ENCODE results near the gene SGK2.

SGK2 gene

GRCh38 chr20:43549416-43550065 lies 9.3 kb upstream of the SGK2 start:
- no peak for DNase-seq
- Histone ChIP-seq H2BK120ac (ENCODE audit: insufficient read depth, low read length, poor library complexity) (no peak overlapping the region), H3K27ac (ENCODE audit: low read depth, low read length) (no peak overlapping the region), H4K8ac (ENCODE audit: low read depth, low read length) (no peak overlapping the region), H4K91ac (ENCODE audit: low read depth, low read length) (no peak overlapping the region), H2BK5ac (ENCODE audit: low read depth, low read length, poor library complexity) (no peak overlapping the region), H3K36me3 (ENCODE audit: control insufficient read depth in 1 of 2, insufficient read depth in 2 of 2, low read length in 2 of 2) (peaks cover 0 to 3% of the 10 kb centered on the region in 2 experiments), H3K79me1 (ENCODE audit: low read length) (no peaks in the 10 kb centered on the region), H4K12ac (ENCODE audit: low read depth, low read length) (no peak overlapping the region), H3K4me2 (ENCODE audit: low read length) (no peak overlapping the region), H3K9me3 (ENCODE audit: insufficient read depth, low read depth, low read length) (peaks cover 7% of the 10 kb centered on the region), H3K9ac (ENCODE audit: low read length) (no peak overlapping the region), H3K23ac (ENCODE audit: low read length) (no peak overlapping the region), H2BK12ac (ENCODE audit: low read length) (no peak overlapping the region), H3K79me2 (ENCODE audit: control insufficient read depth, insufficient read depth, low read length, poor library complexity) (no peaks in the 10 kb centered on the region), H3K18ac (ENCODE audit: low read length) (no peak overlapping the region), H2AK5ac (ENCODE audit: low read length) (no peak overlapping the region), H2AFZ (ENCODE audit: insufficient read depth, low read length, poor library complexity) (no peak overlapping the region), H3K4me3 (ENCODE audit: low read depth, low read length) (no peak overlapping the region), H3K27me3 (ENCODE audit: insufficient read depth, low read length) (no peaks in the 10 kb centered on the region), H3K4me1 (ENCODE audit: control insufficient read depth in 1 of 2, insufficient read depth in 2 of 2, low read length in 2 of 2) (no peaks in the 10 kb centered on the region), H3K4ac (ENCODE audit: low read depth, low read length) (no peak overlapping the region), H3K14ac (ENCODE audit: low read length) (no peak overlapping the region)
- WGBS (ENCODE audit: extremely low coverage, insufficient coverage, insufficient read length), result no CpG with 5 or more reads among the region's 4 CpGs

GRCh38 chr20:43550456-43550855 lies 8.4 kb upstream of the SGK2 start:
- Histone ChIP-seq H3K4me2 (ENCODE audit: low read length) (no peak overlapping the region), H3K23ac (ENCODE audit: low read length) (no peak overlapping the region), H3K36me3 (ENCODE audit: control insufficient read depth in 1 of 2, insufficient read depth in 2 of 2, low read length in 2 of 2) (peaks cover 0 to 3% of the 10 kb centered on the region in 2 experiments), H3K79me1 (ENCODE audit: low read length) (no peaks in the 10 kb centered on the region), H3K27ac (ENCODE audit: low read depth, low read length) (no peak overlapping the region), H2BK120ac (ENCODE audit: insufficient read depth, low read length, poor library complexity) (no peak overlapping the region), H2AFZ (ENCODE audit: insufficient read depth, low read length, poor library complexity) (no peak overlapping the region), H3K27me3 (ENCODE audit: insufficient read depth, low read length) (no peaks in the 10 kb centered on the region), H2AK5ac (ENCODE audit: low read length) (no peak overlapping the region), H3K9ac (ENCODE audit: low read length) (no peak overlapping the region), H3K79me2 (ENCODE audit: control insufficient read depth, insufficient read depth, low read length, poor library complexity) (no peaks in the 10 kb centered on the region), H4K8ac (ENCODE audit: low read depth, low read length) (no peak overlapping the region), H2BK5ac (ENCODE audit: low read depth, low read length, poor library complexity) (no peak overlapping the region), H2BK12ac (ENCODE audit: low read length) (no peak overlapping the region), H4K12ac (ENCODE audit: low read depth, low read length) (no peak overlapping the region), H3K18ac (ENCODE audit: low read length) (no peak overlapping the region), H3K14ac (ENCODE audit: low read length) (no peak overlapping the region), H4K91ac (ENCODE audit: low read depth, low read length) (no peak overlapping the region), H3K4me3 (ENCODE audit: low read depth, low read length) (no peak overlapping the region), H3K9me3 (ENCODE audit: insufficient read depth, low read depth, low read length) (peaks cover 7% of the 10 kb centered on the region), H3K4ac (ENCODE audit: low read depth, low read length) (no peak overlapping the region), H3K4me1 (ENCODE audit: control insufficient read depth in 1 of 2, insufficient read depth in 2 of 2, low read length in 2 of 2) (no peaks in the 10 kb centered on the region)
- DNase-seq, result no peak
- no CpG with 5 or more reads among the region's 2 CpGs for WGBS (ENCODE audit: extremely low coverage, insufficient coverage, insufficient read length)

- no peak overlapping the region for H3K4me2 ChIP-seq (ENCODE audit: low read length)
- H3K79me1 ChIP-seq (ENCODE audit: low read length), result peaks cover 2% of the 10 kb centered on the region
- H2BK120ac ChIP-seq (ENCODE audit: insufficient read depth, low read length, poor library complexity), result no peak overlapping the region
- no peak overlapping the region for H4K8ac ChIP-seq (ENCODE audit: low read depth, low read length)
- no peak overlapping the region for H3K4me3 ChIP-seq (ENCODE audit: low read depth, low read length)
- H2BK12ac ChIP-seq (ENCODE audit: low read length), result no peak overlapping the region
- no CpG with 5 or more reads among the region's 3 CpGs for WGBS (ENCODE audit: extremely low coverage, insufficient coverage, insufficient read length)
- no peaks in the 10 kb centered on the region for H3K79me2 ChIP-seq (ENCODE audit: control insufficient read depth, insufficient read depth, low read length, poor library complexity)
- no peak overlapping the region for H3K18ac ChIP-seq (ENCODE audit: low read length)
- H3K27ac ChIP-seq (ENCODE audit: low read depth, low read length), result no peak overlapping the region
- no peak overlapping the region for H3K23ac ChIP-seq (ENCODE audit: low read length)
- no peak for DNase-seq
- no peak overlapping the region for H3K14ac ChIP-seq (ENCODE audit: low read length)
- no peak overlapping the region for H2AFZ ChIP-seq (ENCODE audit: insufficient read depth, low read length, poor library complexity)
- H3K36me3 ChIP-seq (ENCODE audit: control insufficient read depth in 1 of 2, insufficient read depth in 2 of 2, low read length in 2 of 2), result no peaks in the 10 kb centered on the region
- no peak overlapping the region for H4K12ac ChIP-seq (ENCODE audit: low read depth, low read length)
- H3K9me3 ChIP-seq (ENCODE audit: insufficient read depth, low read depth, low read length), result peaks cover 1% of the 10 kb centered on the region
- H4K91ac ChIP-seq (ENCODE audit: low read depth, low read length), result no peak overlapping the region
- H3K4me1 ChIP-seq (ENCODE audit: control insufficient read depth in 1 of 2, insufficient read depth in 2 of 2, low read length in 2 of 2), result peaks cover 8 to 12% of the 10 kb centered on the region in 2 experiments
- H2BK5ac ChIP-seq (ENCODE audit: low read depth, low read length, poor library complexity), result no peak overlapping the region
- H3K4ac ChIP-seq (ENCODE audit: low read depth, low read length), result no peak overlapping the region
- H3K9ac ChIP-seq (ENCODE audit: low read length), result no peak overlapping the region
- no peaks in the 10 kb centered on the region for H3K27me3 ChIP-seq (ENCODE audit: insufficient read depth, low read length)
- no peak overlapping the region for H2AK5ac ChIP-seq (ENCODE audit: low read length)
Observed at GRCh38 chr20:43554369-43554768, 4.5 kb upstream of the SGK2 start.

- Histone ChIP-seq H2BK120ac (ENCODE audit: insufficient read depth, low read length, poor library complexity) (no peak overlapping the region), H2BK12ac (ENCODE audit: low read length) (no peak overlapping the region), H3K4me2 (ENCODE audit: low read length) (no peak overlapping the region), H3K9ac (ENCODE audit: low read length) (no peak overlapping the region), H4K12ac (ENCODE audit: low read depth, low read length) (no peak overlapping the region), H3K23ac (ENCODE audit: low read length) (no peak overlapping the region), H3K27ac (ENCODE audit: low read depth, low read length) (no peak overlapping the region), H4K91ac (ENCODE audit: low read depth, low read length) (no peak overlapping the region), H2AFZ (ENCODE audit: insufficient read depth, low read length, poor library complexity) (no peak overlapping the region), H3K14ac (ENCODE audit: low read length) (no peak overlapping the region), H3K36me3 (ENCODE audit: control insufficient read depth in 1 of 2, insufficient read depth in 2 of 2, low read length in 2 of 2) (no peaks in the 10 kb centered on the region), H3K18ac (ENCODE audit: low read length) (no peak overlapping the region), H3K4me3 (ENCODE audit: low read depth, low read length) (no peak overlapping the region), H3K9me3 (ENCODE audit: insufficient read depth, low read depth, low read length) (peaks cover 1% of the 10 kb centered on the region), H4K8ac (ENCODE audit: low read depth, low read length) (no peak overlapping the region), H3K27me3 (ENCODE audit: insufficient read depth, low read length) (no peaks in the 10 kb centered on the region), H3K4me1 (ENCODE audit: control insufficient read depth in 1 of 2, insufficient read depth in 2 of 2, low read length in 2 of 2) (peaks cover 8 to 12% of the 10 kb centered on the region in 2 experiments), H3K79me2 (ENCODE audit: control insufficient read depth, insufficient read depth, low read length, poor library complexity) (no peaks in the 10 kb centered on the region), H2AK5ac (ENCODE audit: low read length) (no peak overlapping the region), H3K79me1 (ENCODE audit: low read length) (peaks cover 2% of the 10 kb centered on the region), H3K4ac (ENCODE audit: low read depth, low read length) (no peak overlapping the region), H2BK5ac (ENCODE audit: low read depth, low read length, poor library complexity) (no peak overlapping the region)
- no peak for DNase-seq
- no CpG with 5 or more reads among the region's 8 CpGs for WGBS (ENCODE audit: extremely low coverage, insufficient coverage, insufficient read length)
Observed at GRCh38 chr20:43559147-43559987, 540 bp downstream of the SGK2 start.
